GM18499 (cell line): ENCODE measurements around the gene MED13L.
"Not testable (repeated sequence)": the region's sequence is repeated elsewhere in the genome, so short reads cannot be mapped to it uniquely, and the experiment has no call there.

Experiments
- ATAC-seq: cut with Tn5 transposase; IDR thresholded peaks from one replicate; pipeline ENCODE4 v1.9.1; 2021; ENCODE audit warnings: moderate number of reproducible peaks; ENCODE audit not compliant: insufficient read depth, unreplicated experiment

The MED13L gene

DNA sequence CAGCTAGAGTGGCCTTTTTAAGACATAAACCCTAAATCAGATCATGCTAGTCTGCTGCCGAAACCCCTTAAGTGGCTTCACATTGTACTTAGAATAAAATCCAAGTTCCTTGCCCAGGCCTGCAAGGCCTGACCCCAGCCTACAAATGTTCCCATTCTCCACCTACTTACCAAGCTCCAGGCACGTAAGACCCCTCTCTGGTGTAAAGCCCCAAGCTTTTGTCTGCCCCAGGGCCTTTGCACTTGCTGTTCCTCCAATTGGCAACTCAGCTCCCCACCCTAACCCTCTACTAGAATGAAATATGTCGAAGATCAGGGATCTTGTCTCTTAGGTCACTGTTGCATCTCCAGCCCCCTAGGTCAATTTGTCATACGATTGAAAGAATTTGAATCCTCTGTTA is 27.1 kb upstream of the MED13L start:
- ATAC-seq = no peak

DNA sequence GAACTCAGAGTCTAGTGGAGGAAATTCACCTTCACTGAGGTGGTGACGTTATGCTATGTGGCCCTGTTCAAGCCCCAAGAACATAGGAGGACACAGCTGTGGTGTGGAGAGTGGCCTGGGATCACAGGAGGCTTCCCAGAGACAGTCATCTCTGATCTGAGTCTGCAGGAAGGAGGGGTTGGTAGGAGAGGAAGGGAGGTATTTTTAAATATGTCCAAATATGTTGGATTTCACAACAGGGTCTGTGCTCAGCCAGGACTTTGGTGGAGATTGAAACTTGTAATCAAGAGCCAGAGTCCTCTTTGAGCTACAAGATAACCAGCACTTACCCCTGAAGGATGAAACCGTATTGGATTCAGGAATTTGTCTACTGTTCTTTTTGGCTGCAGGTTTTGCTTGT is 26.4 kb upstream of the MED13L start:
- no peak for ATAC-seq

- no peak for ATAC-seq
Observed at GRCh38 chr12:116303066-116303465, 25.6 kb upstream of the MED13L start.

GRCh38 chr12:116302166-116303058 is 24.9 kb upstream of the MED13L start:
- no peak for ATAC-seq

DNA sequence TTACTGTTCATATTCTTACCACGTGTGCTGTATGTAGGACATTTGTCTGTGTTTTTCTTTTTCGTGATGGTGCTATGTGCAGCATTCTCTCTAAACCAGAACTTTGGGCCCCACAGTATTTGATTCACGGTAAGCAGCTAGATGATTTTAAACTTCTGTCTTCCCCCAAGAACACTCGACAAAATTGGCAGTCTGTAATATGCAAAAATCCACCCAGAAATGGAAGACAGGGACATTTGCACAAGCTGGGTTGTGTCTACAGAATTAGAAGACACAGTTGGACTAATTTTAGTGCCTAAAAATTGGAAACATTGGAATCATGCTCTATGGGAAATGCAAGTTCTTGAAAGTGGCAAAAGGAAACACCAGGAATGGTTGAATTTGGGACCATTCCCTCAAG is 24.1 kb upstream of the MED13L start:
- no peak for ATAC-seq

DNA sequence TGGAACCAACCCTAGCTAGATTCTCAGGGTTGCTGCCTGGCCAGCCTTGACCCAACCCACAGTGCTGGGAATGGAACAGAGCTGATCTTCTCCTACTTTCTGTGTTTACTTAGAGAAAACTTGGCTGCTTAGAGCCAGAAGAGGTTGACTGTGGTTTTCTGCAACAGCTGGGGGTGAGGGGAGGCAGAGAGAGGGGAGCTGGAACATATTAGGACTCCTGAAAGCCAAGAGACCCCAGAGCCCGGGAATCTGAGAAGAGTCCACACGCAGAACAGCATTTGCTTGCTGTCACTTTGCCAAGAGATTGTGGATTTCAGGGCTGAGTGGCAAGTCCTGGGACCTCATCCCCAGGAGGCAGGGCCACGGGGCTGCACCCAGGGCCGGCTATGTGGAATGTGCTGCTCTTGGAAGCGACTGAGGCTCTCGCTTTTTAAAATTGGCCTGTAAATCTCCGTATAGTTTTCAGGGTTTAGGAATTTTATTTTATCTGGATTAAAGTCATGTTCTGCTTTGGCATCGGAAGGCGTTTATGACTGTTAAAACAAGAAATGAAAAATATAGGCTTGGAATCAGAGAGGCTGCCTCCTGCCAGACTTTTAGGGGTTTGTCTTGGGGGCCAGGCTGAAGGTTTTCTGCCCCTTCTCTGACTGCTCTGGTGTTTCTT is 22.3 kb upstream of the MED13L start:
- no peak for ATAC-seq

DNA sequence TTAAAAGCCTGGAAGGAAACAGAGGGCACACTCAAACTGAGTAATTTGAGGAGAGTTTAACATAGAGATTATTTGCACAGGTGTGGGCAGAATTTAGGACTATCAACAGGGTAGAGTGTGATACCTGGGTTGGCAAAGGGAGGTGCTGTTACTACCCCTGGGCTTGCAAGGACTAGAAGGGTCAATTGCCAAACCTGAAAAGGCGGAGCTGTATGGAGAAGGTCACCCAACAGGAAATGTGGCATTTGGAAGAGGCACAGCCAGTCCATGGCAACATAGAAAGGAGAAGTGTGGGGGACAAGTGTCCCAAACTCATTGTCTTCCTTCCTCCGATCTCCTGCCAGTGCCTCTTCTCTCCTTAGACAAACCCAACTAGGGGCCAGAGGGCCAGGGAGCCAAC is 21.6 kb upstream of the MED13L start:
- no peak for ATAC-seq

GRCh38 chr12:116298578-116298977 is 21.1 kb upstream of the MED13L start:
- ATAC-seq = no peak

GRCh38 chr12:116297224-116297834 is 19.8 kb upstream of the MED13L start:
- no peak for ATAC-seq

DNA sequence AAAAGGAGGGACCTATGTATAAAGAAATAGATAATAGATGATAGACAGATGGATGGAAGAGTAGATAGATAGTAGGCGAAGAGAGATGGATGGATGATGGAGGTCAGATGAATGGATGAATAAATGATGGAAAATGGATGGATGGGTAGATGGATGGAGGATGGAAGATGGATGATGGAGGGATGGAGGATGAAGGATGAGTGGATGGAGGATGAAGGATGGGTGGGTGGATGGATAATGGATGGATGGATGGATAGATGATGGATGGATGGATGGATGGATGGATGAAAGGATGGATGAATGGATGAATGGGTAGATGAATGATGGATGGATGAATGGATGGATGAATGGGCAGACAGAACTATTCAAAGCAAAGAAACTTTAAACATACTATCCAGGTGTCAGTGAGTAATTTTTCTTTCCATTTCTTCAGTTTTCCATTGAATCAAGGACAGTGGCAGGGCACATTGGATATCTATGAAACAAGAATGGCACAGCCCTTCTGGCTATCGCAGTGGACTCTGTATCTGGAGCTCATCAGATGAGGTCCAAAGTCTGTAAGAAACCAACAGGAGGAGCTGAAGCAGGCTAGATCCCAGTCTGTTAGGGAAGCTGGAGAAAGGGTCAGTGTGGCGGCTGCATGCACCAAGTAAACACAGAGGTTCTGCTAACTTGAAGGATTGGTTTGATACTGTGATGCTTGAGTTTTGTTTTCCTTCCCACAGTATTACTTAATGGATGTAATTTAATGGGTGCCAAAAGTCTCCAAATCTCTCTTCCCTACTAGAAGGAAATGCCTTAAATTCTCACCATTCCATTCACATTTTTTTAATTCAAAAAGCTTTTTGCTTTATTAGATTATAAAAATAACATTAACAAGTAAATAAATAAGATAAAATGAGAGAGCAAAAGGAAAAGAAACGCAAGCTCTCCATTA is 18.1 kb upstream of the MED13L start:
- ATAC-seq = no peak

DNA sequence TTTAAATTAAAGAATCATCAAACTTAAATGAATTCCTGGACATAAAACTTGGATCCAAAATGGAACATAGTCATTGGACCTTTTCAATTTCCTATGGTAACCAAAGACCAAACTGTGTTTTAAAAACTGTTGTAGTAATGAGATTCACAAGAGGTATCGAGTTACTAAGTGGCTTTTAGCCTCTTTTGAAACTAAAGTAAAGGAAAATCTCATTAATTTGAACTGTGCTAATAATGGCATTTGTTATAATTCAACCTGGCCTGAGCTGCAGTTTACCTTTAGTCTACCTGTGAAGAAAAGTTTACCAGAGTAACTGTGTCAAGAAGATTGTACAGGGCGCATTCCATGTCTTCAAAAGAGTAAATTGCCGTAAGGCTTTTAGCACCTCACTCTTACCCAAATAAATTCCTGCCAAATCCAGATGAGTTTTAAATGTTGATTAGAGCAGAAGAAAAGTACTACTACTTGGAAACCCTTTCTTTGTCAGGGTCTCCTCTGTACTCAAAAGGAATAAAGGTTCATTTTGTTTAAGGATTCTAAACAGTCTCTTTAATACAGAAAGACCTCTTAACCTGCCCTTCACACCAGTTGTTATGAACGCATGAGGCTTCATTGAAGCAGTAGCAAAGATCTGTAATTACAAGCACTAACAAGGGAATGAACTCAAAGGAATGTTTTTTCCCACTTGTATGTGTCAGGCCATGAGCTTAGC is 17.1 kb upstream of the MED13L start:
- ATAC-seq = no peak

DNA sequence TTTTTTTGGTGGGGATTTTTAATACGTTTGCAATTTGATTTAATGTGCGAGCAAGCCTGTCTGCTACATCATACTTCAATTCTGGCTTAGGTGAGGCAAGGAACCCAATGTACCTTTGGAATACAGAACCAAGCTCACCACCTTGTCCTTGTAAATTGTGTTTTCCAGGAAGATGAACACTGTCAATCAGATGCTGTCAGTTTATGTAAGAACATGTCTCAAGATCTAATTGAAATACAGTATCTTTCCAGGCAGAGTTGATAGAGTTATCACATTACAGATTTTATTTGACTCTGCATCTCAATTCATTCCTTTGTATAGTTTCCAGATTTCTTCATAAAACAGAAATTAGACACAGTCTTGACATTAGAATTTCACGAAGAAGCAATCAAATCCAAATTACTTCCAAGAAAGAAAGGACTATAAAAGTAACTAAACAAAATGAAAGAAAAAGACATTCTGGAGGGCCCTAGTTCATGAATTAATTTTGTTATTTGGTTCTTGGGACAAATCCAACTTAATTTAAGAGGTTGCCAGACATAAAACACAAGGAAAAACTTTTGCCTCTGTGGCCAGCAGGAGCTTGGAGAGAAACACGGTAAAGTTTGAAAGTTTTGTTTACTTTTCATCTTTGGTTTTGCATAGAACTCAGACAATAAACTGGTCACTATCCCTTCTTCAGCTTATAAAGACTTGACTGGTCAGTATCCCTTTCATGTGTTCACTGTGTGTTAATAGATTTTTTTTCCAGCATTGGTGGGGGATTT is 16.4 kb upstream of the MED13L start:
- ATAC-seq = no peak

- no peak for ATAC-seq
Observed at GRCh38 chr12:116291218-116291617, 13.7 kb upstream of the MED13L start.

- no peak for ATAC-seq
Observed at GRCh38 chr12:116288735-116289134, 11.2 kb upstream of the MED13L start.

DNA sequence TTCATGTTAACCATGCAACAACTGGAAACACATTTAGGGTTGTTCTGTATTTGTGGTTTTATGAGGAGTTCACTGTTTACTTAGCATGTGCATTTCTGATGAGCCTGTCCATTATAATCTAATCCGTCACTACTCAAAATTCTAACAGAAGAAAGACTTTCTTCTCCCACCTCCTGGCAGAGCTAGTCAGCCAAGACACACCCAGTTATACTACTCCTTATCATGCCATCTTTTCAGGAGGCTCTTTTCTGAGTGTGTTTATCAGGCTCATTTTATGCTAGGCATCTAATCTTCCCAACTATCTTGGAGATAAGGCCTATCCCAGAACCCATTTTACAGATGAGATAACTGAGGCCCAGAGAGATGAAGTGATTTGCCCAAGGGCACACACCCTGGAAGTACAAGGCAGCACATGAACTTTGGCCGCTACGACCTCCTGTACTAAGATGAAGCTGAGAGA is 10.4 kb upstream of the MED13L start:
- no peak for ATAC-seq

DNA sequence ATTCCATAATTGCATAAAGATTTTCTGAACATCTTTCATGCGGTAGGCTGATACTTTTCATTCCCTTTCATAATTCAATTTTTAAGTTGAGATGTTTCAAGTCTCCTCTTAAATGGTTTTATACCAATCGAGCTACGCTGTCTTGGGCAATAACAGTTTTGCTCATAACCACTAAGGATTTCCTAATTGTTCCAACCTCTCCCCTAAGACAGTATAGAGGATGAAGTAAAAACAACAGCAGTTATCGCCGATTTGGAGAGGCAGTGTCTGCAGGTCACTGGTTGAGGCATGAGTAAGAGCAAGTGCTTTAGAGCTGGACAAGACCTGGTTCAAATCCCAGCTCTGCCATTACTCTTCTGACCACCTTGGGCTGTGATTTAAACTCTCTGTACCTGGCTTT is 6.9 kb upstream of the MED13L start:
- ATAC-seq = no peak

DNA sequence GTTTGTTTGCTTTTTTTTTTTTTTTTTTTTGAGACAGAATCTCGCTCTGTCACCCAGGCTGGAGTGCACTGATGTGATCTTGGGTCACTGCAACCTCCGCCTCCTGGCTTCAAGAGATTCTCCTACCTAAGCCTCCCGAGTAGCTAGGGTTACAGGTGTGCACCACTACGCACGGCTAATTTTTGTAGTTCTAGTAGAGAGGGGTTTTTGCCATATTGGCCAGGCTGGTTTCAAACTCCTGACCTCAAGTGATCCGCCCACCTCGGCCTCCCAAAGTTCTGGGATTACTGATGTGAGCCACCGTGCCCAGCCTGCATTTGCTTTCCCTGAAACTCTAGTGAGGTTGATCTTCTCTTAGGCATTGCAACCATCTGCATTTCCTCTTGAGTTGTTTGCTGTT is 6.4 kb upstream of the MED13L start:
- ATAC-seq = not testable (repeated sequence)

DNA sequence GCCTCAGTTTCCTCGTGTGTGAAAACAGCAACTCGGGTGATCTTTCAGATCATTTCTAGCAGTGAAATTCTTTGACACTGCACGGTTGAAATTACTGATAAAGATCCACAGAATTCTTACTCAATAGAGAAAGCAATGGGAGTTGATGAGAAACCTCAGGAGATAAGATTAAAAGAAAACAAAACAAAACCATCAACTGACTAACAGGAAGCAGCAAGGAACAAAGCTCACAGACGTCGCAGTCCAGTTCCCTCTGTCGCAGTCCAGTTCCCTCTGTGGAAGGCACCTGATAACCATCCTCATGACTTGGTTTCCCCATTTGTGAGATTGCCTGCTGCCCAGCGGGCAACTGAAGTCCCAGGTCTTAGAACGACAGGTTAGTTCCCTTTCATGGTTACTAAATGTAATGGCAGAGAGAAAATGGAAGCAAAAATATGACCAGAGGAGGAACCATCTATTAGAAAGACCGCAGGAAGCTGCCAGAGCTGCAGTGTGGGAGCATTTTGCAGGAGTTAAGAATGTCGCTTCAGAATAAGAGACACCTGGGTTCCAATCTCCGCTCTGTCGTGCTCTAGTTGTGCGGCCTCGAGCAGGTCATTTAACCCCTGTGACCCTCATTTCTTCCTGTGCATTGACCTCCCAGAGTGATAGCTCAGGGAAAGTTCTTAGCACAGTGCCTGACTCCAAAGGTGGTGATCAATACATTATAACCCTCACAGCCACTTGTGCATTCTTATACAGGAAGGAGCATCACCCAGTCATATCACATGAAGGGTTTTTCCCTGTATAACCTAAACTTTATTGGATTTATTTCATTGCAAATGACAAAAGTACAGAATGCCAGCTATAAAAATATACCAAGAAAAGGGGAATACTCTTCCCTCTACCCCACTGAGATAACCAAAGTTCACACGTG is 5.1 kb upstream of the MED13L start:
- ATAC-seq = no peak
